ENCODE measurements around the gene MRPL19. TPM values are rescaled to one million over a fixed set of nuclear protein-coding genes. Genes with fewer than 3 reads are reported as not detected.

MRPL19 gene
- total and polyA plus RNA-seq, 2 of the 13 experiments (the other 11 are each of a cell fraction or from before 2014, with no cell fraction given), result 43.2 to 163 TPM

GRCh38 chr2:75657798-75658197 is 11.2 kb downstream of the MRPL19 start:
- Histone ChIP-seq H2AFZ (ENCODE audit: low read length) (no peak overlapping the region), H3K9ac (ENCODE audit: insufficient read depth, low read depth, low read length) (no peak overlapping the region), H3K36me3 (replicated peaks in 1 of 2; ENCODE audit: control insufficient read depth in 1 of 2, insufficient read depth in 2 of 2, low read length in 2 of 2) (peaks cover 18 to 73% of the 10 kb centered on the region in 2 experiments), H3K4me1 (ENCODE audit: insufficient read depth, low read length) (no peaks in the 10 kb centered on the region), H3K4me3 (replicated peaks in 1 of 3; ENCODE audit: insufficient read depth in 1 of 3, low read depth in 2 of 3, low read length in 3 of 3) (no peak overlapping the region), H3K4me2 (ENCODE audit: low read depth, low read length) (no peak overlapping the region), H3K27ac (ENCODE audit: extremely low read length, insufficient read depth, low read length) (no peak overlapping the region), H3K9me3 (ENCODE audit: low read length) (no peaks in the 10 kb centered on the region), H3K79me2 (ENCODE audit: insufficient read depth, low read length) (no peaks in the 10 kb centered on the region), H3K27me3 (ENCODE audit: control insufficient read depth in 1 of 2, insufficient read depth in 2 of 2, low read length in 2 of 2) (no peaks in the 10 kb centered on the region), H4K20me1 (ENCODE audit: insufficient read depth, low read length) (no peaks in the 10 kb centered on the region)
- intact Hi-C loops (cut with micrococcal nuclease; ENCODE audit: unreplicated experiment) (no loop called here), in situ Hi-C loops (cut with HindIII; ENCODE audit: extremely low pct_ligation_motif_present, low pct_unique_long_range_greater_than_20kb) (no loop called here)
- ChIA-PET POLR2A (interaction anchor here (3.5 kb wide), 1 partner anchor 11 kb away, joined by 14 read pairs; the partner anchor contains the start of gene MRPL19), CTCF (ENCODE audit: low intra/inter-chr PET ratio, low total read pairs) (no interaction called here)
- no peak for DNase-seq (ENCODE audit: low spot score)
- no TSS peak for BruUV-seq (replicated peaks)
- TF ChIP-seq ZNF18 (CRISPR knock-in tag; IDR thresholded peaks at IDR 0.05; ENCODE audit: insufficient replicate concordance), result no peak
- no peak for TF ChIP-seq FOSL1 (CRISPR knock-in tag; IDR thresholded peaks at IDR 0.05; ENCODE audit: borderline replicate concordance)
- no peak for TF ChIP-seq ZNF362 (CRISPR knock-in tag; IDR thresholded peaks at IDR 0.05; ENCODE audit: borderline replicate concordance)
- TF ChIP-seq CEBPB (IDR thresholded peaks at IDR 0.05; ENCODE audit: borderline replicate concordance, low read depth, low read length), result peak; percentile 63; the same call in 1 of the 2 replicates
- TF ChIP-seq ISX (CRISPR knock-in tag; conservative IDR thresholded peaks at IDR 0.05), result no peak
- TF ChIP-seq IRF2 (CRISPR knock-in tag; IDR thresholded peaks at IDR 0.05), result no peak
- no peak for TF ChIP-seq ZNF746 (CRISPR knock-in tag; IDR thresholded peaks at IDR 0.05)
- ATAC-seq, result no peak
- FAIRE-seq, result no peak

Measured in HepG2 (cell line).